Brain microvascular endothelial cell (primary cell): ENCODE data around the gene S100A14.

Source experiments
- DNase-seq: peaks from one replicate; pipeline ENCODE4 v3.0.0-alpha.2; 2020
- H3K27ac ChIP-seq: fragments of 250-450 bp; sonication (Bioruptor Pico); 2 replicates; pipeline ENCODE4 v1.5.1; 2020; ENCODE audit warnings: mild to moderate bottlenecking, moderate library complexity
- H3K27me3 ChIP-seq: fragments of 250-450 bp; sonication (Bioruptor Pico); replicated peaks from 2 replicates; pipeline ENCODE4 v1.5.1; 2020; ENCODE audit warnings: mild to moderate bottlenecking
- H3K36me3 ChIP-seq: fragments of 250-450 bp; sonication (Bioruptor Pico); replicated peaks from 2 replicates; pipeline ENCODE4 v1.5.1; 2020; ENCODE audit warnings: mild to moderate bottlenecking
- H3K4me3 ChIP-seq: 2 replicates; pipeline ENCODE4 v1.5.1; 2011; ENCODE audit warnings: low read depth, mild to moderate bottlenecking, control low read depth, low read length, moderate library complexity
- in situ Hi-C: cut with HindIII; loops from 2 replicates; pipeline ENCODE4 v1.10.0; 2017; ENCODE audit warnings: low sequenced_read_pairs, low pct_ligation_motif_present
- TF ChIP-seq, protein P1 (sequence below): IDR thresholded peaks from 2 replicates; pipeline ENCODE4 v1.5.1; 2011; ENCODE audit warnings: low read depth, mild to moderate bottlenecking, moderate library complexity, low read length, control low read depth, inconsistent platforms; ENCODE audit errors: missing control alignments

Gene S100A14

DNA sequence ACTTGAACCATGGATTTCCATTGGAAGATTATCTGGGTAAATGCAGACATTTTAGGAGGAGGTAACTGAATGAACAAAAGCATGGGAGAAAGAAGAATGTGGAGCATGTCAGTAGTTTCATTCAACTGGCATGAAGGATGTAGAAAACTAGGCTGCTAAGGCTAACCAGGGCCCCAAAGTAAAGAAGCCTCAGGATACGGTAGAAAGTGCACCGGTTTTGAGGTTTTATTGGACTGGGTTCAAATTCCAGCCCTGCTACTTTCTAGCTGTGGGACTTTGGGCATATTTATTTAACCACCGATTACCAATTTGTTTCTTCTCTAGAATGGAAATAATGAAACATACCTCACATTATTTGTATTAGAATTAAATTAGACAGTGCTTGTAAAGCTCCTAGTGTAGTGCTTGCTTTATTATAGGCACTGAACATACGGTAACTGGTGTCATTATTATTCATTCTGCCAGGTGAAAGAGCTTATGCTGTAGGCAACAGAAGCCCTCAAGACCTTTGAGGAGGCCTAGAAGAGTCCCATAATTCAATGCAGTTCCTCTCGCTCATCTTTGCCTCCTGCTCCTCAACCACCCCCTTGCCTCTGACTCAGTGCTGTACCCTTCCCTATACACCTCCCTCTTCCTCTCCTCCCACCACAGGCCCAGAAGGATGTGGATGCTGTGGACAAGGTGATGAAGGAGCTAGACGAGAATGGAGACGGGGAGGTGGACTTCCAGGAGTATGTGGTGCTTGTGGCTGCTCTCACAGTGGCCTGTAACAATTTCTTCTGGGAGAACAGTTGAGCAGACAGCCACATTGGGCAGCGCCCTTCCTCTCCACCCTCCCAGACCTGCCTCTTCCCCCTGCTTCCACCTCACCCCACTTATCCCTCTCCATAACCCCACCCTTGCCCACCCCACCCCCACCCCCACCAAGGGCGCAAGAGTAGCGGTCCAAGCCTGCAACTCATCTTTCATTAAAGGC lies 15.2 kb upstream of the S100A14 start:
- TF ChIP-seq, protein P1, sequence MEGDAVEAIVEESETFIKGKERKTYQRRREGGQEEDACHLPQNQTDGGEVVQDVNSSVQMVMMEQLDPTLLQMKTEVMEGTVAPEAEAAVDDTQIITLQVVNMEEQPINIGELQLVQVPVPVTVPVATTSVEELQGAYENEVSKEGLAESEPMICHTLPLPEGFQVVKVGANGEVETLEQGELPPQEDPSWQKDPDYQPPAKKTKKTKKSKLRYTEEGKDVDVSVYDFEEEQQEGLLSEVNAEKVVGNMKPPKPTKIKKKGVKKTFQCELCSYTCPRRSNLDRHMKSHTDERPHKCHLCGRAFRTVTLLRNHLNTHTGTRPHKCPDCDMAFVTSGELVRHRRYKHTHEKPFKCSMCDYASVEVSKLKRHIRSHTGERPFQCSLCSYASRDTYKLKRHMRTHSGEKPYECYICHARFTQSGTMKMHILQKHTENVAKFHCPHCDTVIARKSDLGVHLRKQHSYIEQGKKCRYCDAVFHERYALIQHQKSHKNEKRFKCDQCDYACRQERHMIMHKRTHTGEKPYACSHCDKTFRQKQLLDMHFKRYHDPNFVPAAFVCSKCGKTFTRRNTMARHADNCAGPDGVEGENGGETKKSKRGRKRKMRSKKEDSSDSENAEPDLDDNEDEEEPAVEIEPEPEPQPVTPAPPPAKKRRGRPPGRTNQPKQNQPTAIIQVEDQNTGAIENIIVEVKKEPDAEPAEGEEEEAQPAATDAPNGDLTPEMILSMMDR: no peak
- Histone ChIP-seq H3K27ac (no peak overlapping the region), H3K27me3 (no peaks in the 10 kb centered on the region), H3K36me3 (peaks cover under 1% of the 10 kb centered on the region), H3K4me3 (no peak overlapping the region)
- DNase-seq: no peak
- in situ Hi-C loops: no loop called here

DNA sequence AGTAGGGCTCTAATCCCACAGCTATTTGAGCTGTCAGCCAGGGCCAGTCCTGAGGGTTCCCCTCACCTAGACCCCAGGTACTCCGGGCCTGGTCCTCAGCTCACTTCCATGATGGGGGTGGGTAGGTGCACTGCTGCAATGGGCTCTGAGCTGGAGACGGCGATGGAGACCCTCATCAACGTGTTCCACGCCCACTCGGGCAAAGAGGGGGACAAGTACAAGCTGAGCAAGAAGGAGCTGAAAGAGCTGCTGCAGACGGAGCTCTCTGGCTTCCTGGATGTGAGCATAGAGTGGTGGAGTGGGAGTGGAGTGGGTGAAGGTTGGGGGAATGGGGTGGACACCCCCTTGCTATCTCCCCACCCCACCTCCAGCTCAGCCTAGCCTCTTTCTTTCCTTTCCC lies 14.3 kb upstream of the S100A14 start:
- DNase-seq: no peak
- TF ChIP-seq, protein P1: no peak
- no peaks in the 10 kb centered on the region for H3K27me3 ChIP-seq
- in situ Hi-C loops: no loop called here
- H3K4me3 ChIP-seq: no peak overlapping the region
- no peak overlapping the region for H3K27ac ChIP-seq
- H3K36me3 ChIP-seq: peaks cover 4% of the 10 kb centered on the region

DNA sequence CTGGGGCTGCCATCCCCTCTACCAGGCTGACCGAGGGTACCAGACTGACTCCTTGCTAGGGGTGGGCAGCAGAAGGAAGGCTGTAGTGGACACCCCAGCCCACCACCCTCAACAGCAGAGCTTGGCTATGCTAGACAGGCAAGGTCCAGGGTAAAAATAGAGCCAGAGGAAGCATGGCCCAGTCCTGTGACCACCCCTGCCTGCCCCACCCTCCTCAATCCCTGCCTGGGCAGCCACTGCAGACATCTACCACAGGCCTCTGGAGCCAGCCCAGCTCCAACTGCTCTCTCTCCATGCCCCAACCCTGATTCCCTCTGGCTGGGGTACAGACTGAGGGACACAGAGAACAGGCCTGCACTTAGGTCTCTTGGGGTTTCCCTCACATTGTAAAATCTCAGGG lies 13.8 kb upstream of the S100A14 start:
- no peak for DNase-seq
- Histone ChIP-seq H3K27ac (no peak overlapping the region), H3K27me3 (no peaks in the 10 kb centered on the region), H3K4me3 (no peak overlapping the region), H3K36me3 (peaks cover 6% of the 10 kb centered on the region)
- in situ Hi-C loops: no loop called here
- TF ChIP-seq, protein P1: no peak

DNA sequence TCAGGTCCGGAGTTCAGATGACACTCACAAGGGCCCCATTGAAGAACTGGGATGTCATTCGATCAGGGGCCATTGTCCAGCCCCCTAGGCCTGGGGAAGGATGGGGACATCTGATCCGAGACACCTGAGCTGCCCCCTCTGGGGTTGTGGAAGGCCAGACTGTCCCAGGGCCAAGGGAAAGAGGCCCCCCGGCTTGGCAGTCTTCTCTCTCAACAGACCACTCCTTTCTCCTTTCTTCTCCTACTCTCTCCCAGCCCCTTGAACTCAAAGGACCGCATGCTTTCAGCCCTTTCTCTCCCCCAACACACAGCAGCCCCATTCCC lies 13.2 kb upstream of the S100A14 start:
- Histone ChIP-seq H3K4me3 (no peak overlapping the region), H3K27ac (no peak overlapping the region), H3K27me3 (no peaks in the 10 kb centered on the region), H3K36me3 (peaks cover 6% of the 10 kb centered on the region)
- in situ Hi-C loops: no loop called here
- DNase-seq: no peak
- TF ChIP-seq, protein P1: no peak

DNA sequence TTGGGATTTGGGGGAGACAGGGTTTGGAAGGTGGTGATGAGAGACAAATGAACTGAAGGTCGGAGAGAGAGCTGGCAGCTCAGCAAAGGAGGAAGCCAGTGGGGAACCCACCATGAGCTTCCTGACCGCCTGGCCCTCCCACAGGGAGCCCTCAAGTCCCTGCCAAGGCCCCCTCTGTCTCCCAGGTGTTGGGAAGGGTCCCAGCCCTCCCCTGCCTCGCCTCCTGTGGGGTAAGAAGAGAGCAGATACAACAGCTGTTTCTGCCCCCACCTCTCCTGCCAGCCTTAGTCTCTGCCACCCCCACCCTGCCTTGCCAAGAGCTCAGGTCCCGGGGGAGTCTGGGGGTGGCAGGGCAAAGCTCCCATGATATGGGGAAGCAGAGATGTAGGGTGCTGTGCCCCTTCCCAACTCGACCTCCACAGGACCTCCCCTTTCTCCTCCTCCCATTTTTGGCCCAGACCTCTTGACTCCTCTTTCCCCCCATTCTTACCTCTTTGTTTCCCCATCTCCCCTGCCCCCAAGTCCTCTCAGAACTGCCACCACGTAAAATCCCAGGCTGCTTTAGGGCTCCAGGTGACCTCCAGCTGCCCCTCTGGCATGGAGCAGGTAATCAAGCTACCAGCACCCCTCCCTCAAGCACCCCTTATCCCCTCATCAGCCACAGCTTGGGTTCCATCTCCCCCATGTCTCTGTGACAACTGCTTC lies 12.7 kb upstream of the S100A14 start:
- TF ChIP-seq, protein P1: no peak
- Histone ChIP-seq H3K27ac (no peak overlapping the region), H3K27me3 (no peaks in the 10 kb centered on the region), H3K36me3 (peaks cover 10% of the 10 kb centered on the region), H3K4me3 (no peak overlapping the region)
- DNase-seq: no peak
- in situ Hi-C loops: no loop called here
